HepG2 (cell line): ENCODE results near the gene IRF4. TPM values are rescaled to one million over a fixed set of nuclear protein-coding genes. Genes with fewer than 3 reads are reported as not detected.
A peak's percentile ranks its signal among the peaks of the same experiment; 100 is the strongest.

Source experiments
- ATAC-seq: fragments of 200-7000 bp; cut with Tn5 transposase; 3 replicates; pipeline ENCODE4 v1.9.1; 2020; ENCODE audit warnings: mild to moderate bottlenecking, moderate library complexity
- BruUV-seq: library from RNA; stranded (reverse); fragments of 400-500 nt; replicated peaks from 2 replicates; lab custom pipeline; 2021; lab: Mats Ljungman, UMichigan
- CTCF ChIA-PET: fragments of 300-600 bp; formaldehyde crosslinking; extraction: SDS; loops from one replicate; lab custom pipeline; 2021; ENCODE audit warnings: low total read pairs, inconsistent platforms, low intra/inter-chr PET ratio; lab: Yijun Ruan, JAX
- POLR2A ChIA-PET: fragments of 350-600 bp; sonication (Branson Sonifier 250); formaldehyde crosslinking; loops from one replicate; lab custom pipeline; 2020; ENCODE audit warnings: antibody characterized with exemption, inconsistent platforms; lab: Yijun Ruan, JAX
- DNase-seq: peaks from one replicate; pipeline ENCODE4 v3.0.0-alpha.2; 2015; ENCODE audit warnings: low spot score
- FAIRE-seq: peaks from 3 replicates; lab custom pipeline; 2011; peaks lifted over from hg19 to GRCh38; lab: Jason Lieb, UNC
- H2AFZ ChIP-seq: one replicate; pipeline ENCODE4 v1.6.1; 2011; ENCODE audit warnings: low read length, inconsistent platforms
- H3K27ac ChIP-seq: fragments of 300-600 bp; 3 replicates; pipeline ENCODE4 v1.8.0; 2011; ENCODE audit warnings: mixed run types, mild to moderate bottlenecking, mixed read lengths, low read length, inconsistent platforms; ENCODE audit not compliant: insufficient read depth; ENCODE audit errors: extremely low read length
- H3K27me3 ChIP-seq, 2 experiments: fragments of 200-600 bp in 1 of 2; 2 replicates in 1 of 2; 3 replicates in 1 of 2; pipeline versions ENCODE4 v1.6.0 to v1.8.0; 2011; ENCODE audit warnings: low read length in 2 of 2, mild to moderate bottlenecking in 2 of 2, moderate library complexity in 2 of 2, inconsistent platforms in 1 of 2; ENCODE audit not compliant: insufficient read depth in 2 of 2, control insufficient read depth in 1 of 2
- H3K36me3 ChIP-seq, 2 experiments: fragments of 200-600 bp in 1 of 2; replicated peaks in 1 of 2; 2 replicates in 1 of 2; 3 replicates in 1 of 2; pipeline versions ENCODE4 v1.5.1 to v1.8.0; 2011; ENCODE audit warnings: low read length in 2 of 2, inconsistent platforms in 1 of 2; ENCODE audit not compliant: insufficient read depth in 2 of 2, control insufficient read depth in 1 of 2
- H3K4me1 ChIP-seq: 2 replicates; pipeline ENCODE4 v1.5.1; 2012; ENCODE audit warnings: low read length, inconsistent platforms; ENCODE audit not compliant: insufficient read depth
- H3K4me2 ChIP-seq: 2 replicates; pipeline ENCODE4 v1.6.0; 2011; ENCODE audit warnings: low read depth, low read length, inconsistent platforms
- H3K4me3 ChIP-seq, 3 experiments: fragments of 200-600 bp in 1 of 3; sonication (generic), shearing (Covaris generic) in 1 of 3; replicated peaks in 1 of 3; 2 replicates each; pipeline ENCODE4 v1.5.1; 2011 to 2016; ENCODE audit warnings: low read length in 3 of 3, inconsistent platforms in 2 of 3, low read depth in 2 of 3, mild to moderate bottlenecking in 2 of 3, control low read depth in 1 of 3, mixed read lengths in 1 of 3; ENCODE audit not compliant: insufficient read depth in 1 of 3
- H3K79me2 ChIP-seq: one replicate; pipeline ENCODE4 v1.6.1; 2011; ENCODE audit warnings: low read length, inconsistent platforms; ENCODE audit not compliant: insufficient read depth
- H3K9ac ChIP-seq: 2 replicates; pipeline ENCODE4 v1.6.0; 2011; ENCODE audit warnings: mild to moderate bottlenecking, low read depth, low read length, inconsistent platforms; ENCODE audit not compliant: insufficient read depth
- H3K9me3 ChIP-seq: 2 replicates; pipeline ENCODE4 v1.5.1; 2012; ENCODE audit warnings: mild to moderate bottlenecking, low read length
- H4K20me1 ChIP-seq: 2 replicates; pipeline ENCODE4 v1.6.0; 2011; ENCODE audit warnings: inconsistent platforms, mild to moderate bottlenecking, low read length, moderate library complexity; ENCODE audit not compliant: insufficient read depth
- KLF13 ChIP-seq: sonication (generic); formaldehyde crosslinking; IDR thresholded peaks from 2 replicates; pipeline ENCODE4 v1.4.0; 2020; ENCODE audit warnings: mild to moderate bottlenecking, missing genetic modification reagents
- RORA ChIP-seq: sonication (generic); formaldehyde crosslinking; IDR thresholded peaks from 2 replicates; pipeline ENCODE4 v1.5.0; 2020; ENCODE audit warnings: mild to moderate bottlenecking, missing genetic modification reagents, moderate library complexity
- ZNF205 ChIP-seq: IDR thresholded peaks from 2 replicates; pipeline ENCODE4 v1.6.1; 2018; ENCODE audit warnings: missing biosample characterization, missing genetic modification reagents
- ZNF83 ChIP-seq: sonication (generic); formaldehyde crosslinking; IDR thresholded peaks from 2 replicates; pipeline ENCODE4 v1.4.0; 2020; ENCODE audit warnings: missing genetic modification reagents, mild to moderate bottlenecking, borderline replicate concordance
- WGBS: methylation state at CpG from one replicate; pipeline ENCODE4 v1.1.6; 2017; ENCODE audit warnings: low lambda C conversion rate; 5-methylcytosine and 5-hydroxymethylcytosine counted together
- in situ Hi-C: cut with HindIII; loops from 2 replicates; pipeline ENCODE4 v1.10.0; 2017; ENCODE audit warnings: low pct_unique_long_range_greater_than_20kb; ENCODE audit not compliant: extremely low pct_ligation_motif_present
- intact Hi-C: fragments of 100-400 bp; cut with micrococcal nuclease; formaldehyde crosslinking; loops from one replicate; pipeline ENCODE4 v1.10.0; 2022; ENCODE audit not compliant: unreplicated experiment
- polyA plus RNA-seq, 8 experiments: library from polyadenylated mRNA; depleted of rRNA in 3 of 8; stranded (reverse) in 7 of 8; unstranded in 1 of 8; fragments of >200 nt; fragmentation: Illumina TruSeq in 4 of 8; extraction: Trizol in 4 of 8; gene quantifications; 2 replicates each; pipeline versions ENCODE4 v1.2.1 to v1.2.3, GENCODE V29; 2011 to 2016; ENCODE audit warnings: low read depth in 4 of 8, missing spikeins in 1 of 8, mixed read lengths in 1 of 8; ENCODE audit not compliant: insufficient read depth in 1 of 8
- total RNA-seq, 5 experiments: library from RNA; depleted of rRNA; stranded (reverse); fragments of >200 nt; fragmentation: Illumina TruSeq; extraction: Trizol; gene quantifications; 2 replicates each; pipeline ENCODE4 v1.2.3, GENCODE V29; 2016; ENCODE audit warnings: low read depth in 1 of 5
- TF ChIP-seq, protein P1 (sequence below), 2 experiments: fragments of 450-650 bp in 1 of 2; sonication (generic) in 1 of 2; formaldehyde crosslinking; IDR thresholded peaks; 2 replicates each; pipeline versions ENCODE4 v1.5.0 to v1.8.0; 2020 to 2022; ENCODE audit warnings: mild to moderate bottlenecking in 1 of 2, missing genetic modification reagents in 1 of 2
- TF ChIP-seq, protein P2 (sequence below): sonication (generic); formaldehyde crosslinking; IDR thresholded peaks from 2 replicates; pipeline ENCODE4 v1.4.0; 2020; ENCODE audit warnings: mild to moderate bottlenecking, missing genetic modification reagents, borderline replicate concordance

The IRF4 gene
- total and polyA plus RNA-seq, 2 of the 13 experiments (the other 11 are each of a cell fraction or from before 2014, with no cell fraction given), result 0.07 to 0.09 TPM

DNA sequence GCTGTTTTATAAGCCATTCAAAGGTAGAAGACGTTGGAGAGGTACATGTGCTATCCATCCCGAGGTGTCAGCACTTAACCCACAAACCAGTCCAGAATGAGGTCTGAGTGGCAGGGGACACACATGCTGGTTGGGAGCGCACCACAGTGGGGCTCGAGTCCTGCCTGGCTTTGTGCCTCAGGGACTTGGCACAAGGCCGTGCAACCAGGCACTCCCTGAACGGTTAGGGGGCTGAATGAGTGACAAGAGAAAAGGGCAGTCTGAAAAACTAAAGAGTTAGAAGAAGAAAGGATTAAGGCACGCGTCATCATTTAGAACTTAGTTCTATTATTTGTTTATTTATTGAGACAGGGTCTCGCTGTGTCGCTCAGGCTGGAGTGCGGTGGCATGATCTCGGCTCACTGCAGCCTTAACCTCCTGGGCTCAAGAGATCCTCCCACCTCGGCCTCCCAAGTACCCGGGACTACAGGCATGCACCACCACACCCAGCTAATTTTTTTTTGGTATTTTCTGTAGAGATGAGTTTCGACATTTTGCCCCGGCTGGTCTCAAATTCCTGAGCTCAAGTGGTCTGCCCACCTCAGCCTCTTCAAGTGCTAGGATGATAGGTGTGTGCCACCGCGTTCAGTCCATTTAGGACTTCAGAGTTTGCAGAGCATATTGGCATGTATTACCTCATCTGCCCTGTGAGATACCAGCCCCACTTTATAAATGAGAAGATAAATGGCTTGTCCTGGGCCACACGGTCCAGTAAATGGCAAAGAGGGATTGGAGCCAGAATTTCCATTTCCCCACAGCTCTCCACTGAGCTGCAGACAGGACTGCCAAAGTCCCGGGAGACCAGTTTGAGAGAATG is 47.4 kb upstream of the IRF4 start:
- BruUV-seq, result no TSS peak
- POLR2A ChIA-PET, result no interaction called here
- WGBS, result 69% methylated on average over 20 of the region's 20 CpGs

More for the DNA sequence above, 47.4 kb upstream of the IRF4 start:
- Histone ChIP-seq H3K4me3 (no peak overlapping the region), H3K9ac (no peak overlapping the region), H3K4me1 (peaks cover under 1% of the 10 kb centered on the region), H3K4me2 (no peak overlapping the region), H3K9me3 (no peaks in the 10 kb centered on the region), H3K36me3 (peaks cover 0 to 1% of the 10 kb centered on the region in 2 experiments; a peak in 1 of 5 replicates), H3K27ac (no peak overlapping the region), H3K79me2 (no peaks in the 10 kb centered on the region), H3K27me3 (no peaks in the 10 kb centered on the region), H2AFZ (no peak overlapping the region), H4K20me1 (no peaks in the 10 kb centered on the region)
- no peak for DNase-seq
- intact Hi-C loops, result no loop called here
- in situ Hi-C loops, result no loop called here
- no peak for FAIRE-seq
- ATAC-seq, result no peak
- TF ChIP-seq ZNF205 (CRISPR knock-in tag), result no peak
- no peak for TF ChIP-seq RORA (CRISPR knock-in tag)
- 0 out of 2 replicates have a peak, but pooled peaks have one; percentile 61 for TF ChIP-seq ZNF83 (CRISPR knock-in tag)
- TF ChIP-seq, protein P1, sequence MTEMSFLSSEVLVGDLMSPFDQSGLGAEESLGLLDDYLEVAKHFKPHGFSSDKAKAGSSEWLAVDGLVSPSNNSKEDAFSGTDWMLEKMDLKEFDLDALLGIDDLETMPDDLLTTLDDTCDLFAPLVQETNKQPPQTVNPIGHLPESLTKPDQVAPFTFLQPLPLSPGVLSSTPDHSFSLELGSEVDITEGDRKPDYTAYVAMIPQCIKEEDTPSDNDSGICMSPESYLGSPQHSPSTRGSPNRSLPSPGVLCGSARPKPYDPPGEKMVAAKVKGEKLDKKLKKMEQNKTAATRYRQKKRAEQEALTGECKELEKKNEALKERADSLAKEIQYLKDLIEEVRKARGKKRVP (CRISPR knock-in tag; IDR thresholded peaks at IDR 0.05), result no peak
- TF ChIP-seq, protein P2, sequence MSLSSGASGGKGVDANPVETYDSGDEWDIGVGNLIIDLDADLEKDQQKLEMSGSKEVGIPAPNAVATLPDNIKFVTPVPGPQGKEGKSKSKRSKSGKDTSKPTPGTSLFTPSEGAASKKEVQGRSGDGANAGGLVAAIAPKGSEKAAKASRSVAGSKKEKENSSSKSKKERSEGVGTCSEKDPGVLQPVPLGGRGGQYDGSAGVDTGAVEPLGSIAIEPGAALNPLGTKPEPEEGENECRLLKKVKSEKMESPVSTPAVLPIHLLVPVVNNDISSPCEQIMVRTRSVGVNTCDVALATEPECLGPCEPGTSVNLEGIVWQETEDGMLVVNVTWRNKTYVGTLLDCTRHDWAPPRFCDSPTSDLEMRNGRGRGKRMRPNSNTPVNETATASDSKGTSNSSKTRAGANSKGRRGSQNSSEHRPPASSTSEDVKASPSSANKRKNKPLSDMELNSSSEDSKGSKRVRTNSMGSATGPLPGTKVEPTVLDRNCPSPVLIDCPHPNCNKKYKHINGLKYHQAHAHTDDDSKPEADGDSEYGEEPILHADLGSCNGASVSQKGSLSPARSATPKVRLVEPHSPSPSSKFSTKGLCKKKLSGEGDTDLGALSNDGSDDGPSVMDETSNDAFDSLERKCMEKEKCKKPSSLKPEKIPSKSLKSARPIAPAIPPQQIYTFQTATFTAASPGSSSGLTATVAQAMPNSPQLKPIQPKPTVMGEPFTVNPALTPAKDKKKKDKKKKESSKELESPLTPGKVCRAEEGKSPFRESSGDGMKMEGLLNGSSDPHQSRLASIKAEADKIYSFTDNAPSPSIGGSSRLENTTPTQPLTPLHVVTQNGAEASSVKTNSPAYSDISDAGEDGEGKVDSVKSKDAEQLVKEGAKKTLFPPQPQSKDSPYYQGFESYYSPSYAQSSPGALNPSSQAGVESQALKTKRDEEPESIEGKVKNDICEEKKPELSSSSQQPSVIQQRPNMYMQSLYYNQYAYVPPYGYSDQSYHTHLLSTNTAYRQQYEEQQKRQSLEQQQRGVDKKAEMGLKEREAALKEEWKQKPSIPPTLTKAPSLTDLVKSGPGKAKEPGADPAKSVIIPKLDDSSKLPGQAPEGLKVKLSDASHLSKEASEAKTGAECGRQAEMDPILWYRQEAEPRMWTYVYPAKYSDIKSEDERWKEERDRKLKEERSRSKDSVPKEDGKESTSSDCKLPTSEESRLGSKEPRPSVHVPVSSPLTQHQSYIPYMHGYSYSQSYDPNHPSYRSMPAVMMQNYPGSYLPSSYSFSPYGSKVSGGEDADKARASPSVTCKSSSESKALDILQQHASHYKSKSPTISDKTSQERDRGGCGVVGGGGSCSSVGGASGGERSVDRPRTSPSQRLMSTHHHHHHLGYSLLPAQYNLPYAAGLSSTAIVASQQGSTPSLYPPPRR (CRISPR knock-in tag), result 0 out of 2 replicates have a peak, but pooled peaks have one; percentile 2
- 0 out of 2 replicates have a peak, but pooled peaks have one; percentile 28 for TF ChIP-seq KLF13 (CRISPR knock-in tag)
- CTCF ChIA-PET, result no interaction called here
